Osteocyte (in vitro differentiated cells): ENCODE results near the gene SEZ6L2. TPM values are rescaled to one million over a fixed set of nuclear protein-coding genes. Genes with fewer than 3 reads are reported as not detected.

Experiments used
- DNase-seq: peaks from one replicate; pipeline ENCODE4 v3.0.0; 2021; ENCODE audit warnings: mixed read lengths; ENCODE audit not compliant: unreplicated experiment; ENCODE audit errors: extremely low spot score
- H3K27ac Mint-ChIP-seq: one replicate; pipeline ENCODE4 v1.8.0; 2021; ENCODE audit warnings: mild to moderate bottlenecking, mixed read lengths; ENCODE audit not compliant: unreplicated experiment
- H3K27me3 Mint-ChIP-seq: one replicate; pipeline ENCODE4 v1.8.0; 2021; ENCODE audit warnings: mixed read lengths; ENCODE audit not compliant: unreplicated experiment
- H3K36me3 Mint-ChIP-seq: one replicate; pipeline ENCODE4 v1.8.0; 2021; ENCODE audit warnings: mixed read lengths; ENCODE audit not compliant: unreplicated experiment
- H3K4me1 Mint-ChIP-seq: one replicate; pipeline ENCODE4 v1.8.0; 2021; ENCODE audit warnings: mixed read lengths; ENCODE audit not compliant: unreplicated experiment
- H3K4me3 Mint-ChIP-seq: one replicate; pipeline ENCODE4 v1.8.0; 2021; ENCODE audit warnings: mild to moderate bottlenecking, moderate library complexity, mixed read lengths; ENCODE audit not compliant: unreplicated experiment
- H3K9me3 Mint-ChIP-seq: one replicate; pipeline ENCODE4 v1.8.0; 2021; ENCODE audit warnings: mixed read lengths; ENCODE audit not compliant: unreplicated experiment
- CTCF ChIP-seq: fragments of 200-600 bp; sonication (generic); IDR thresholded peaks from 2 replicates; pipeline ENCODE4 v1.5.0; 2021; ENCODE audit warnings: antibody characterized with exemption, mild to moderate bottlenecking, moderate library complexity
- total RNA-seq: library from RNA; stranded (reverse); gene quantifications from 2 replicates; pipeline ENCODE4 v1.2.1, GENCODE V29; 2021

The SEZ6L2 gene
- total RNA-seq, 1 donor from 2014 or later = 19.3 TPM

- no peaks in the 10 kb centered on the region for H3K9me3 Mint-ChIP-seq
- H3K36me3 Mint-ChIP-seq = peaks cover 8% of the 10 kb centered on the region
- no peaks in the 10 kb centered on the region for H3K27me3 Mint-ChIP-seq
- DNase-seq = no peak
- H3K4me1 Mint-ChIP-seq = no peaks in the 10 kb centered on the region
- TF ChIP-seq CTCF = no peak
- H3K4me3 Mint-ChIP-seq = no peak overlapping the region
- no peak overlapping the region for H3K27ac Mint-ChIP-seq
Measured at GRCh38 chr16:29909391-29909790, 10.0 kb upstream of the SEZ6L2 start.

- H3K4me3 Mint-ChIP-seq = no peak overlapping the region
- no peak for DNase-seq
- no peak for TF ChIP-seq CTCF
- no peaks in the 10 kb centered on the region for H3K27me3 Mint-ChIP-seq
- no peaks in the 10 kb centered on the region for H3K4me1 Mint-ChIP-seq
- H3K9me3 Mint-ChIP-seq = no peaks in the 10 kb centered on the region
- no peak overlapping the region for H3K27ac Mint-ChIP-seq
- peaks cover 8% of the 10 kb centered on the region for H3K36me3 Mint-ChIP-seq
Measured at GRCh38 chr16:29908719-29909220, 9.4 kb upstream of the SEZ6L2 start.

GRCh38 chr16:29907973-29908372 lies 8.6 kb upstream of the SEZ6L2 start:
- no peaks in the 10 kb centered on the region for H3K4me1 Mint-ChIP-seq
- H3K27me3 Mint-ChIP-seq = no peaks in the 10 kb centered on the region
- no peaks in the 10 kb centered on the region for H3K9me3 Mint-ChIP-seq
- TF ChIP-seq CTCF = no peak
- no peak overlapping the region for H3K27ac Mint-ChIP-seq
- DNase-seq = no peak
- H3K4me3 Mint-ChIP-seq = no peak overlapping the region
- peaks cover 4% of the 10 kb centered on the region for H3K36me3 Mint-ChIP-seq

- TF ChIP-seq CTCF = no peak
- Mint-ChIP-seq H3K4me3 (no peak overlapping the region), H3K27ac (no peak overlapping the region), H3K27me3 (no peaks in the 10 kb centered on the region), H3K9me3 (no peaks in the 10 kb centered on the region), H3K4me1 (no peaks in the 10 kb centered on the region), H3K36me3 (peaks cover 1% of the 10 kb centered on the region)
- DNase-seq = no peak
Measured at GRCh38 chr16:29906520-29907244, 7.3 kb upstream of the SEZ6L2 start.

GRCh38 chr16:29905668-29906067 lies 6.3 kb upstream of the SEZ6L2 start:
- DNase-seq = no peak
- Mint-ChIP-seq H3K4me3 (no peak overlapping the region), H3K36me3 (peaks cover 1% of the 10 kb centered on the region), H3K4me1 (peaks cover 2% of the 10 kb centered on the region), H3K27me3 (no peaks in the 10 kb centered on the region), H3K27ac (no peak overlapping the region), H3K9me3 (no peaks in the 10 kb centered on the region)
- no peak for TF ChIP-seq CTCF
